WI38 (cell line): Measurements from ENCODE around the gene ARHGEF3.

Experiments used
- H3K4me3 ChIP-seq: 2 replicates; pipeline ENCODE4 v1.5.1; 2011; ENCODE audit warnings: low read depth, mild to moderate bottlenecking, control low read depth, low read length
- CTCF ChIP-seq: IDR thresholded peaks from 2 replicates; pipeline ENCODE4 v1.5.1; 2012; ENCODE audit warnings: low read depth, mild to moderate bottlenecking, control low read depth, low read length

ARHGEF3 gene

GRCh38 chr3:56830884-56831283, 29.1 kb upstream of the ARHGEF3 start:
- TF ChIP-seq CTCF: no peak
- no peak overlapping the region for H3K4me3 ChIP-seq

GRCh38 chr3:56829533-56829932, 27.8 kb upstream of the ARHGEF3 start:
- TF ChIP-seq CTCF: no peak
- H3K4me3 ChIP-seq: no peak overlapping the region

GRCh38 chr3:56826831-56827722, 25.3 kb upstream of the ARHGEF3 start:
- no peak for TF ChIP-seq CTCF
- H3K4me3 ChIP-seq: no peak overlapping the region

- no peak for TF ChIP-seq CTCF
These were observed 24.1 kb upstream of the ARHGEF3 start for GRCh38 chr3:56825567-56826438.

GRCh38 chr3:56823984-56824703, 22.4 kb upstream of the ARHGEF3 start:
- no peak for TF ChIP-seq CTCF
- H3K4me3 ChIP-seq: no peak overlapping the region

More at GRCh38 chr3:56825567-56826438, 24.1 kb upstream of the ARHGEF3 start:
- no peak overlapping the region for H3K4me3 ChIP-seq

- H3K4me3 ChIP-seq: no peak overlapping the region
- no peak for TF ChIP-seq CTCF
These were observed 21.7 kb upstream of the ARHGEF3 start for GRCh38 chr3:56823421-56823926.
